Activated CD8-positive, alpha-beta T cell treated with anti-CD3 and anti-CD28 coated beads for 36 hours (primary cell): ENCODE results near the gene LRRC61. TPM values are rescaled to one million over a fixed set of nuclear protein-coding genes. Genes with fewer than 3 reads are reported as not detected.
"Not testable (repeated sequence)": the region's sequence is repeated elsewhere in the genome, so short reads cannot be mapped to it uniquely, and the experiment has no call there.

Experiments used
- ATAC-seq: fragments of 200-7000 bp; cut with Tn5 transposase; one replicate; pipeline ENCODE4 v1.10.0; 2021; ENCODE audit warnings: mild to moderate bottlenecking, moderate library complexity
- CTCF ChIA-PET: fragments of 350-600 bp; sonication (Branson Sonifier 250); formaldehyde crosslinking; loops from one replicate; lab custom pipeline; 2021; ENCODE audit warnings: antibody characterized with exemption; lab: Charles Lee
- POLR2A ChIA-PET: fragments of 350-600 bp; sonication (Branson Sonifier 250); formaldehyde crosslinking; loops from one replicate; lab custom pipeline; 2021; ENCODE audit warnings: antibody characterized with exemption; lab: Charles Lee
- DNase-seq: peaks from one replicate; pipeline ENCODE4 v3.0.0-alpha.2; 2020
- H3K27ac Mint-ChIP-seq: one replicate; pipeline ENCODE4 v1.8.0; 2021; ENCODE audit warnings: mild to moderate bottlenecking, mixed read lengths
- H3K27me3 Mint-ChIP-seq: one replicate; pipeline ENCODE4 v1.8.0; 2021; ENCODE audit warnings: mixed read lengths
- H3K36me3 Mint-ChIP-seq: one replicate; pipeline ENCODE4 v1.8.0; 2021; ENCODE audit warnings: low read depth, mixed read lengths
- H3K4me1 Mint-ChIP-seq: one replicate; pipeline ENCODE4 v1.8.0; 2021; ENCODE audit warnings: low read depth, mixed read lengths
- H3K4me3 Mint-ChIP-seq: one replicate; pipeline ENCODE4 v1.8.0; 2021; ENCODE audit warnings: mild to moderate bottlenecking, moderate library complexity, mixed read lengths
- H3K9me3 Mint-ChIP-seq: one replicate; pipeline ENCODE4 v1.8.0; 2021; ENCODE audit warnings: mixed read lengths
- CTCF ChIP-seq: fragments of 200-600 bp; IDR thresholded peaks from one replicate; pipeline ENCODE4 v1.8.0; 2022; ENCODE audit warnings: antibody characterized with exemption, mild to moderate bottlenecking
- intact Hi-C: fragments of 100-400 bp; cut with micrococcal nuclease; formaldehyde crosslinking; loops from one replicate; pipeline ENCODE4 v1.10.0; 2022
- total RNA-seq, 2 experiments: library from RNA; stranded (reverse); gene quantifications; one replicate each; pipeline ENCODE4 v1.2.3, GENCODE V29; 2021

Gene LRRC61
- total RNA-seq, 2 experiments from 2014 or later: 21.8 to 21.9 TPM

DNA sequence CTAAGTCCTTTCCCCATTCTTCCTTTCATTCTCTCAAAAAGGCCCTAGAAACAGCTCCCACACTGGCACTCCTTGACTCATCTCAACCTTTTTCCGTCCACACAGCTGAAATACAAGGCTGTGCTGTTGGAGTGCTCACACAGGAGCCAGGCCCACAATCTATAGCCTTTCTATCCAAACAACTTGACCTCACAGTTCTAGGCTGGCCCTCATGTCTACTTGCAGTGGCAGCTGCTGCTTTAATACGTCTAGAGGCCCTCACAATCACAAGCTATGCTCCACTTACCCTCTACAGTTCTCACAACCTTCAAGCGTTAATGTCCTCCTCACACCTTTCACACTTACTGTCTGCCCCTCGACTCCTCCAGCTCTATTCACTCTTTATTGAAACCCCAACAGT, 12.0 kb upstream of the LRRC61 start:
- H3K27ac Mint-ChIP-seq: no peak overlapping the region
- ATAC-seq (no peak), DNase-seq (no peak)
- H3K4me1 Mint-ChIP-seq: peaks cover 4% of the 10 kb centered on the region
- no peaks in the 10 kb centered on the region for H3K36me3 Mint-ChIP-seq
- H3K9me3 Mint-ChIP-seq: no peaks in the 10 kb centered on the region
- no peak overlapping the region for H3K4me3 Mint-ChIP-seq
- intact Hi-C loops: no loop called here
- ChIA-PET POLR2A (interaction anchor here (1.2 kb wide), 1 partner anchor 11 kb away, joined by 3 read pairs; no protein-coding TSS in a partner anchor), CTCF (no interaction called here)
- TF ChIP-seq CTCF: no peak
- no peaks in the 10 kb centered on the region for H3K27me3 Mint-ChIP-seq

DNA sequence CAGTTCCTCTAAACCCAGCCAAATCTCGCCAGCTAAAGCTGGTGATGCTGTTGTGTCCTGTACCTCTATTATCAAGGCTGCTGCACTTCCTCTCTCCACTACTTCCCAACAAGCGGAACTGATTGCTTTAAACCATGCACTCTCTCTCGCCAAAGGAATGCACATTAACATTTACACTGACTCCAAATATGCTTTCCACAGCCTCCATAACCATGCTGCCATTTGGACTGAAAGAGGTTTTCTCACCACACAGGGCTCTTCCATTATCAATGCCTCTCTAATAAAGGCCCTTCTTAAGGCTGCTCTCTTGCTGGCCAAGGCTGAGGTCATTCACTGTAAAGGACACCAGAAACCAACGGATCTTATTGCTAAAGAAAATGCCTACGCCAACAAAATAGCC, 11.4 kb upstream of the LRRC61 start:
- no peaks in the 10 kb centered on the region for H3K27me3 Mint-ChIP-seq
- POLR2A ChIA-PET: interaction anchor here (0.8 to 1.2 kb wide), 2 partner anchors 10 kb away, joined by 3 read pairs; no protein-coding TSS in a partner anchor
- intact Hi-C loops: no loop called here
- H3K4me3 Mint-ChIP-seq: no peak overlapping the region
- ATAC-seq (no peak), DNase-seq (no peak)
- TF ChIP-seq CTCF: no peak
- no peaks in the 10 kb centered on the region for H3K36me3 Mint-ChIP-seq
- H3K9me3 Mint-ChIP-seq: no peaks in the 10 kb centered on the region
- no peak overlapping the region for H3K27ac Mint-ChIP-seq
- H3K4me1 Mint-ChIP-seq: peaks cover 4% of the 10 kb centered on the region
- CTCF ChIA-PET: no interaction called here

DNA sequence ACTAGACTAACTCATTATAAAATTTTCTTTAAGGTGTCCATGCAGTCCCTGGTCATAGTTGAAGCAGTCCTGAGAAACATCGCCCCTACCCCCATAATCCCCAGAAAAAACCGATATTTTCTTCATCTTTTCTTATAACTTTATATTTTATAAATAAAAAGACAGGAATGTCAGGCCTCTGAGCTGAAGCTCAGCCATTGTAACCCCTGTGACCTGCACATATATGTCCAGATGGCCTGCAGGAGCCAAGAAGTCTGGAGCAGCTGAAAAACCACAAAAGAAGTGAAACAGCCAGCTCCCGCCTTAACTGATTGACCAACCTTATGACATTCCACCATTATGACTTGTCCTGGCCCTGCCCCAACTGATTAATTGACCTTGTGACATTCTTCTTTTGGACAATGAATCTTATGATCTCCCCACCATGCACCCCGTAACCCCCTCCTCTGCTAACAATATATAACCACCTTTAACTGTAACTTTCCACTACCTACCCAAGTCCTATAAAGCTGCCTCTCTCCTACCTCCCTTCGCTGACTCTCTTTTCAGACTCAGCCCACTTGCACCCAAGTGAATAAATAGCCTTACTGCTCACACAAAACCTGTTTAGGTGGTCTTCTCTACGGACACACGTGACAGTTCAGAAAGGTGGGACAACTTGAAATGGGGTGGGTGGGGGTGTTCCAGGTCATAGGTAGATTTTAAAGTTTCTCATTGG, 10.3 kb upstream of the LRRC61 start:
- ATAC-seq, H3K4me1 Mint-ChIP-seq, H3K27me3 Mint-ChIP-seq, H3K36me3 Mint-ChIP-seq, H3K9me3 Mint-ChIP-seq, DNase-seq, H3K27ac Mint-ChIP-seq, intact Hi-C loops, H3K4me3 Mint-ChIP-seq: not testable (repeated sequence)
- CTCF ChIA-PET: interaction anchor here (1.2 kb wide), 1 partner anchor 466 kb away, joined by 3 read pairs; no protein-coding TSS in a partner anchor
- POLR2A ChIA-PET: interaction anchor here (0.8 to 1.1 kb wide), 3 partner anchors 9 to 98 kb away, joined by 3 to 5 read pairs (median 3); no protein-coding TSS in a partner anchor

DNA sequence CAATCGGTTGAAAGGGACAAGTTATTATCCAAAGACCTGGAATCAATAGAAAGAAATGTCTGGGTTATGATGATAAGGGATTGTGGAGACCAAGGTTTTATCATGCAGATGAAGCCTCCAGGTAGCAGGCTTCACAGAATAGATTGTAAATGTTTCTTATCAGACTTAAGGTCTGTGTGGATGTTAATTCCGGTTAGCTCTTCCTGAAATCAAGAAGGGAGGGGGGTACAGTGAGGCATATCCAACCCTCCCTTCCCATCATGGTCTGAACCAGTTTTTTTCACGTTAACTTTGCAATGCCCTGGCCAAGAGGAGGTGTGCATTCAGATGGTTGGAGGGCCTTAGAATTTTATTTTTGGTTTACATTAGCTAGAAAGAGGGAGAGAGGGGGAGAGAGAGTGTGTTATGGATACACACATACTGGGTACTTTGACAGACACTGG, 9.8 kb upstream of the LRRC61 start:
- TF ChIP-seq CTCF: no peak
- POLR2A ChIA-PET: interaction anchor here (0.8 to 1.1 kb wide), 2 partner anchors 60 to 98 kb away, joined by 3 to 5 read pairs; no protein-coding TSS in a partner anchor
- CTCF ChIA-PET: interaction anchor here (1.2 to 1.3 kb wide), 3 partner anchors 45 to 465 kb away, joined by 3 to 4 read pairs (median 4); no protein-coding TSS in a partner anchor
- intact Hi-C loops: no loop called here
- no peaks in the 10 kb centered on the region for H3K36me3 Mint-ChIP-seq
- H3K4me3 Mint-ChIP-seq: no peak overlapping the region
- no peak for DNase-seq
- peaks cover 4% of the 10 kb centered on the region for H3K4me1 Mint-ChIP-seq
- no peak overlapping the region for H3K27ac Mint-ChIP-seq
- no peak for ATAC-seq
- no peaks in the 10 kb centered on the region for H3K27me3 Mint-ChIP-seq
- H3K9me3 Mint-ChIP-seq: no peaks in the 10 kb centered on the region

DNA sequence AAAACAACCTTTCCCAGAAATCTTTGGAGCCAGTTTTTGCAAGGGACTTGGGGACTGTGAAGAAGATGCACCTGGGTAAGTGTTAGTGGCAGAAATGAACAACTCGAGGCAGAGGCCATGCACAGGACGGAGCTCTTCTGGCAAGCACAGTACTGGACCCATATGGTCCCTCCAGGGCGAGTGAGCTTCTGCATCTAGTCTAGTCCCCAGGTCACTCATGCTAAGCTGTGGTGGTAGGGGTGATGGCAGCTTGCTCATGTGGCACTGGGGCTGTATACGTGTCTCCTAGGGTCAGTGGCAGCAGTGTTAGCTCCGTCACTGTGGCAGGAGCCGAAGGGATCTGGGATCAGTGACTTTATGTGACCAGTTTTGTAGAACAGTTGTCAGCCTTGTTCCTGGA, 9.3 kb upstream of the LRRC61 start:
- intact Hi-C loops: no loop called here
- TF ChIP-seq CTCF: no peak
- POLR2A ChIA-PET: interaction anchor here (0.8 to 1.1 kb wide), 2 partner anchors 60 to 97 kb away, joined by 3 to 5 read pairs; no protein-coding TSS in a partner anchor
- Mint-ChIP-seq H3K27me3 (no peaks in the 10 kb centered on the region), H3K4me1 (peaks cover under 1% of the 10 kb centered on the region), H3K9me3 (no peaks in the 10 kb centered on the region), H3K27ac (no peak overlapping the region), H3K36me3 (no peaks in the 10 kb centered on the region), H3K4me3 (no peak overlapping the region)
- DNase-seq (no peak), ATAC-seq (no peak)
- CTCF ChIA-PET: interaction anchor here (1.2 to 1.3 kb wide), 3 partner anchors 44 to 465 kb away, joined by 3 to 4 read pairs (median 4); no protein-coding TSS in a partner anchor
